ENCODE measurements around the gene FNDC10. TPM values are rescaled to one million over a fixed set of nuclear protein-coding genes. Genes with fewer than 3 reads are reported as not detected.

FNDC10 gene
- total RNA-seq, 2 experiments from 2014 or later, result 1.7 to 1.9 TPM

GRCh38 chr1:1573843-1574720 is 25.9 kb downstream of the FNDC10 start:
- ATAC-seq (peak; percentile 70), DNase-seq (peak; percentile 82)
- POLR2A ChIA-PET, result no interaction called here
- Mint-ChIP-seq H3K27me3 (no peaks in the 10 kb centered on the region), H3K27ac (peak overlapping the region; percentile 98), H3K4me1 (peaks cover 35% of the 10 kb centered on the region), H3K36me3 (ENCODE audit: low read depth) (peaks cover 33% of the 10 kb centered on the region), H3K4me3 (peak overlapping the region; percentile 99), H3K9me3 (ENCODE audit: low read depth) (no peaks in the 10 kb centered on the region)
- intact Hi-C loops (cut with DNase I, micrococcal nuclease), result loop anchor here (1.0 to 2.0 kb wide), 12 partner anchors 41 to 458 kb away; partner anchors contain the start of genes MIB2 (in 2 of the 2), ATAD3A (in 1 of the 2), ATAD3B (in 1 of the 2) and AURKAIP1 (in 1 of the 2)
- CTCF ChIA-PET, result no interaction called here

- no peaks in the 10 kb centered on the region for H3K9me3 Mint-ChIP-seq (ENCODE audit: low read depth)
These were observed 30.6 kb downstream of the FNDC10 start for GRCh38 chr1:1569341-1569740.

GRCh38 chr1:1567891-1568291 is 32.0 kb downstream of the FNDC10 start:
- no peak for DNase-seq
- Mint-ChIP-seq H3K27me3 (no peaks in the 10 kb centered on the region), H3K9me3 (ENCODE audit: low read depth) (no peaks in the 10 kb centered on the region), H3K4me3 (no peak overlapping the region), H3K36me3 (ENCODE audit: low read depth) (peaks cover 61% of the 10 kb centered on the region), H3K4me1 (peaks cover 44% of the 10 kb centered on the region), H3K27ac (no peak overlapping the region)
- ChIA-PET POLR2A (interaction anchor here (0.6 kb wide), 1 partner anchor 175 kb away, joined by 3 read pairs; no protein-coding TSS in a partner anchor), CTCF (interaction anchor here (0.9 kb wide), 1 partner anchor 9 kb away, joined by 3 read pairs; no protein-coding TSS in a partner anchor)
- ATAC-seq, result no peak
- intact Hi-C loops (cut with DNase I, micrococcal nuclease), result no loop called here

More at GRCh38 chr1:1569341-1569740, 30.6 kb downstream of the FNDC10 start:
- CTCF ChIA-PET, result interaction anchor here (0.6 kb wide), 1 partner anchor 59 kb away, joined by 5 read pairs; no protein-coding TSS in a partner anchor
- POLR2A ChIA-PET, result no interaction called here
- Mint-ChIP-seq H3K27ac (peak overlapping the region; percentile 51), H3K27me3 (no peaks in the 10 kb centered on the region), H3K4me3 (no peak overlapping the region), H3K4me1 (peaks cover 44% of the 10 kb centered on the region), H3K36me3 (ENCODE audit: low read depth) (peaks cover 58% of the 10 kb centered on the region)
- no peak for ATAC-seq
- intact Hi-C loops (cut with DNase I, micrococcal nuclease), result no loop called here
- DNase-seq, result no peak

GRCh38 chr1:1567152-1567875 is 32.6 kb downstream of the FNDC10 start:
- no peaks in the 10 kb centered on the region for H3K9me3 Mint-ChIP-seq (ENCODE audit: low read depth)
- ATAC-seq (no peak), DNase-seq (no peak)
- peak overlapping the region; percentile 34 for H3K27ac Mint-ChIP-seq
- H3K36me3 Mint-ChIP-seq (ENCODE audit: low read depth), result peaks cover 61% of the 10 kb centered on the region
- CTCF ChIA-PET, result no interaction called here
- H3K4me3 Mint-ChIP-seq, result no peak overlapping the region
- H3K4me1 Mint-ChIP-seq, result peaks cover 38% of the 10 kb centered on the region
- H3K27me3 Mint-ChIP-seq, result no peaks in the 10 kb centered on the region
- POLR2A ChIA-PET, result interaction anchor here (0.6 kb wide), 1 partner anchor 175 kb away, joined by 3 read pairs; no protein-coding TSS in a partner anchor
- intact Hi-C loops (cut with DNase I, micrococcal nuclease), result no loop called here

GRCh38 chr1:1565340-1565739 is 34.6 kb downstream of the FNDC10 start:
- ChIA-PET CTCF (interaction anchor here (1.3 kb wide), 1 partner anchor 9 kb away, joined by 4 read pairs; no protein-coding TSS in a partner anchor), POLR2A (no interaction called here)
- intact Hi-C loops (cut with DNase I, micrococcal nuclease), result no loop called here

GRCh38 chr1:1564268-1564667 is 35.7 kb downstream of the FNDC10 start:
- H3K27ac Mint-ChIP-seq, result peak overlapping the region; percentile 60
- intact Hi-C loops (cut with DNase I, micrococcal nuclease), result no loop called here
- ChIA-PET CTCF (interaction anchor here (1.0 kb wide), 1 partner anchor 13 kb away, joined by 5 read pairs; no protein-coding TSS in a partner anchor), POLR2A (no interaction called here)
- H3K36me3 Mint-ChIP-seq (ENCODE audit: low read depth), result peaks cover 49% of the 10 kb centered on the region
- ATAC-seq, result no peak
- H3K27me3 Mint-ChIP-seq, result no peaks in the 10 kb centered on the region
- DNase-seq, result no peak
- H3K4me1 Mint-ChIP-seq, result peaks cover 20% of the 10 kb centered on the region
- H3K4me3 Mint-ChIP-seq, result no peak overlapping the region
- no peaks in the 10 kb centered on the region for H3K9me3 Mint-ChIP-seq (ENCODE audit: low read depth)

More at GRCh38 chr1:1565340-1565739, 34.6 kb downstream of the FNDC10 start:
- DNase-seq (no peak), ATAC-seq (no peak)
- Mint-ChIP-seq H3K4me1 (peaks cover 30% of the 10 kb centered on the region), H3K4me3 (no peak overlapping the region), H3K27me3 (no peaks in the 10 kb centered on the region), H3K27ac (no peak overlapping the region), H3K9me3 (ENCODE audit: low read depth) (no peaks in the 10 kb centered on the region), H3K36me3 (ENCODE audit: low read depth) (peaks cover 58% of the 10 kb centered on the region)

GRCh38 chr1:1563688-1564087 is 36.2 kb downstream of the FNDC10 start:
- DNase-seq (no peak), ATAC-seq (no peak)
- Mint-ChIP-seq H3K27ac (no peak overlapping the region), H3K4me3 (no peak overlapping the region), H3K36me3 (ENCODE audit: low read depth) (peaks cover 48% of the 10 kb centered on the region), H3K4me1 (peaks cover 18% of the 10 kb centered on the region), H3K27me3 (no peaks in the 10 kb centered on the region), H3K9me3 (ENCODE audit: low read depth) (no peaks in the 10 kb centered on the region)
- ChIA-PET CTCF (interaction anchor here (1.0 kb wide), 1 partner anchor 13 kb away, joined by 5 read pairs; no protein-coding TSS in a partner anchor), POLR2A (no interaction called here)
- intact Hi-C loops (cut with DNase I, micrococcal nuclease), result no loop called here

- H3K27me3 Mint-ChIP-seq, result no peaks in the 10 kb centered on the region
- ATAC-seq, result no peak
- H3K4me3 Mint-ChIP-seq, result no peak overlapping the region
- ChIA-PET POLR2A (no interaction called here), CTCF (no interaction called here)
- intact Hi-C loops (cut with DNase I, micrococcal nuclease), result no loop called here
- H3K9me3 Mint-ChIP-seq (ENCODE audit: low read depth), result no peaks in the 10 kb centered on the region
- H3K4me1 Mint-ChIP-seq, result peaks cover 15% of the 10 kb centered on the region
- no peak overlapping the region for H3K27ac Mint-ChIP-seq
- peaks cover 48% of the 10 kb centered on the region for H3K36me3 Mint-ChIP-seq (ENCODE audit: low read depth)
- DNase-seq, result no peak
These were observed 37.3 kb downstream of the FNDC10 start for GRCh38 chr1:1562556-1563195.

- H3K4me3 Mint-ChIP-seq, result no peak overlapping the region
- no peaks in the 10 kb centered on the region for H3K9me3 Mint-ChIP-seq (ENCODE audit: low read depth)
- ATAC-seq (no peak), DNase-seq (no peak)
- ChIA-PET CTCF (interaction anchor here (0.8 kb wide), 1 partner anchor 324 kb away, joined by 3 read pairs; no protein-coding TSS in a partner anchor), POLR2A (interaction anchor here (0.9 kb wide), 1 partner anchor 9 kb away, joined by 8 read pairs; no protein-coding TSS in a partner anchor)
- H3K27me3 Mint-ChIP-seq, result no peaks in the 10 kb centered on the region
- peaks cover 42% of the 10 kb centered on the region for H3K36me3 Mint-ChIP-seq (ENCODE audit: low read depth)
- intact Hi-C loops (cut with DNase I, micrococcal nuclease), result no loop called here
- peaks cover 9% of the 10 kb centered on the region for H3K4me1 Mint-ChIP-seq
- H3K27ac Mint-ChIP-seq, result no peak overlapping the region
These were observed 38.0 kb downstream of the FNDC10 start for GRCh38 chr1:1561801-1562470.

GRCh38 chr1:1560178-1560577 is 39.8 kb downstream of the FNDC10 start:
- Mint-ChIP-seq H3K4me1 (peaks cover 7% of the 10 kb centered on the region), H3K27me3 (no peaks in the 10 kb centered on the region), H3K4me3 (no peak overlapping the region), H3K36me3 (ENCODE audit: low read depth) (peaks cover 30% of the 10 kb centered on the region), H3K9me3 (ENCODE audit: low read depth) (no peaks in the 10 kb centered on the region), H3K27ac (no peak overlapping the region)
- intact Hi-C loops (cut with DNase I, micrococcal nuclease), result no loop called here
- ATAC-seq (no peak), DNase-seq (no peak)
- POLR2A ChIA-PET, result interaction anchor here (1.1 kb wide), 1 partner anchor 12 kb away, joined by 3 read pairs; no protein-coding TSS in a partner anchor
- CTCF ChIA-PET, result interaction anchor here (1.0 kb wide), 1 partner anchor 50 kb away, joined by 3 read pairs; no protein-coding TSS in a partner anchor

Measured in activated CD4-positive, alpha-beta T cell treated with anti-CD3 and anti-CD28 coated beads for 36 hours (primary cell).